Thyroid gland (tissue), 4 donors: ENCODE measurements around the gene FUT3. TPM values are rescaled to one million over a fixed set of nuclear protein-coding genes. Genes with fewer than 3 reads are reported as not detected.

Experiments
- DNase-seq, 2 donors: peaks; one replicate each; pipeline ENCODE4 v3.0.0-alpha.2; 2019
- H3K27ac ChIP-seq, 3 donors: fragments of 200-600 bp; sonication (generic); 1 replicate in 2 of 3; 2 replicates in 1 of 3; pipeline ENCODE4 v1.5.1; 2016 to 2019; ENCODE audit warnings: mild to moderate bottlenecking in 1 of 3, moderate library complexity in 1 of 3
- H3K27me3 ChIP-seq: fragments of 200-600 bp; sonication (generic); one replicate; pipeline ENCODE4 v1.5.1; 2019
- H3K36me3 ChIP-seq, 2 donors: fragments of 200-600 bp; sonication (generic); one replicate each; pipeline ENCODE4 v1.5.1; 2016 to 2019
- H3K4me1 ChIP-seq, 2 donors: fragments of 200-600 bp; sonication (generic); one replicate each; pipeline ENCODE4 v1.5.1; 2017 to 2019
- H3K4me3 ChIP-seq, 3 donors: fragments of 200-600 bp; sonication (generic); replicated peaks in 1 of 3; 1 replicate in 2 of 3; 2 replicates in 1 of 3; pipeline ENCODE4 v1.5.1; 2016; ENCODE audit warnings: mild to moderate bottlenecking in 1 of 3
- H3K9me3 ChIP-seq: fragments of 200-600 bp; sonication (generic); one replicate; pipeline ENCODE4 v1.5.1; 2017
- POLR2A ChIP-seq, 2 donors: fragments of 450-650 bp; IDR thresholded peaks; one replicate each; pipeline ENCODE4 v1.6.1; 2017; ENCODE audit warnings: antibody characterized with exemption in 2 of 2, mild to moderate bottlenecking in 2 of 2, moderate library complexity in 1 of 2
- WGBS, 2 donors: methylation state at CpG; one replicate each; pipeline ENCODE4 v1.1.5; 2017; 5-methylcytosine and 5-hydroxymethylcytosine counted together
- intact Hi-C: fragments of 100-400 bp; cut with DNase I; formaldehyde crosslinking; loops from one replicate; pipeline ENCODE4 v1.15.1; 2023
- total RNA-seq, 4 donors: library from RNA; depleted of rRNA; stranded (reverse); fragments of >200 nt; gene quantifications; one replicate each; pipeline ENCODE4 v1.2.3, GENCODE V29; 2016
- TF ChIP-seq, protein P1 (sequence below), 6 experiments: fragments of 200-600 bp in 3 of 6; fragments of 450-650 bp in 3 of 6; sonication (generic) in 3 of 6; IDR thresholded peaks; one replicate each; pipeline ENCODE4 v1.5.1; 2016 to 2019; ENCODE audit warnings: antibody characterized with exemption in 6 of 6, mild to moderate bottlenecking in 2 of 6, inconsistent platforms in 1 of 6, moderate library complexity in 1 of 6

Gene FUT3
- total RNA-seq, 4 donors from 2014 or later: 0.13 TPM; not detected in 3

DNA sequence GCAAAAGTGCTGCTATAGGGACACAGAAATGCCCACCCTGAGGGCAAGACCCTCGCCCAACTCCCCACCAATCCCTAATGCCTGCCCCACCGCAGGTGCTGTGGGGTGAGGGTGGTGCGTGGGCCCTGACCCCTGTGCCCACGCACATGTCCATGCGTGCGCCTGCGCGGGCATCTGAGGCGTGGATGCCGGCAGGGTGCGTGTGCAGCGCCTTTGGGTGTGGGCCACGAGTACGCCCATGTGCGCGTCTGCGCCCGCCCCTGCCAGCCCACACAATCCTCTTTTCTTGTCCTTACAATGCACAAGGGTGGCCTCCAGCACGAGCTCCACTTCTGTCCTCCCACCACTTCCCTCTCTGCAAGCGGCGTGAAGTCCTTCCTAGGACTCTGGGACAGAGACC is 26.1 kb downstream of the FUT3 start:
- H3K4me3 ChIP-seq: no peak overlapping the region
- H3K27ac ChIP-seq: no peak overlapping the region
- H3K27me3 ChIP-seq: no peaks in the 10 kb centered on the region
- H3K36me3 ChIP-seq: no peaks in the 10 kb centered on the region
- TF ChIP-seq, protein P1, sequence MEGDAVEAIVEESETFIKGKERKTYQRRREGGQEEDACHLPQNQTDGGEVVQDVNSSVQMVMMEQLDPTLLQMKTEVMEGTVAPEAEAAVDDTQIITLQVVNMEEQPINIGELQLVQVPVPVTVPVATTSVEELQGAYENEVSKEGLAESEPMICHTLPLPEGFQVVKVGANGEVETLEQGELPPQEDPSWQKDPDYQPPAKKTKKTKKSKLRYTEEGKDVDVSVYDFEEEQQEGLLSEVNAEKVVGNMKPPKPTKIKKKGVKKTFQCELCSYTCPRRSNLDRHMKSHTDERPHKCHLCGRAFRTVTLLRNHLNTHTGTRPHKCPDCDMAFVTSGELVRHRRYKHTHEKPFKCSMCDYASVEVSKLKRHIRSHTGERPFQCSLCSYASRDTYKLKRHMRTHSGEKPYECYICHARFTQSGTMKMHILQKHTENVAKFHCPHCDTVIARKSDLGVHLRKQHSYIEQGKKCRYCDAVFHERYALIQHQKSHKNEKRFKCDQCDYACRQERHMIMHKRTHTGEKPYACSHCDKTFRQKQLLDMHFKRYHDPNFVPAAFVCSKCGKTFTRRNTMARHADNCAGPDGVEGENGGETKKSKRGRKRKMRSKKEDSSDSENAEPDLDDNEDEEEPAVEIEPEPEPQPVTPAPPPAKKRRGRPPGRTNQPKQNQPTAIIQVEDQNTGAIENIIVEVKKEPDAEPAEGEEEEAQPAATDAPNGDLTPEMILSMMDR (IDR thresholded peaks at IDR 0.05): no peak
- TF ChIP-seq POLR2A (IDR thresholded peaks at IDR 0.05): no peak
- intact Hi-C loops: no loop called here
- H3K9me3 ChIP-seq: no peaks in the 10 kb centered on the region
- no peak for DNase-seq
- WGBS, 2 donors: 90 to 91% methylated on average over 21 of the region's 21 CpGs
- H3K4me1 ChIP-seq: peaks cover 5 to 33% of the 10 kb centered on the region in 2 donors

DNA sequence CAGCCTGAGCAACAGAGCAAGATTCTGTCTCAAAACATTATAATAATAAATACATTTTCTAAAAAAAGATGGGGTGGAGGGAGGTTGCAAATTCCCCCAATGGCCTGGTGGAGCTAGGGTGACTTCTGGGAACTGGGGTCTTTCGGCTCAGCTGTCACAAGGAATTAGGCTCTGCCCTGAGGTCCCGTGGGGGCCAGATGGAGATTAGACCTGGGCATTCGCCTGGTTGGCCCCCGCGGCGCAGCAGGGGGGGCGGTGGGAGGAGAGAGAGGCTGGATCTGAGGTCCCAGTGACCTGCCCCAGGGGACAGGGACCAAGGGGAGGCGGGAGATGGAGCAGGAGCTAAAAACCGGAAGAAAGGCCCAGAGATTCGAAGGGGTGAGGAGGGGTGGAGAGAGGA is 26.5 kb downstream of the FUT3 start:
- Histone ChIP-seq H3K4me1 (peaks cover 5 to 33% of the 10 kb centered on the region in 2 donors), H3K9me3 (no peaks in the 10 kb centered on the region), H3K27ac (no peak overlapping the region), H3K4me3 (no peak overlapping the region), H3K27me3 (no peaks in the 10 kb centered on the region), H3K36me3 (no peaks in the 10 kb centered on the region)
- no peak for TF ChIP-seq POLR2A (IDR thresholded peaks at IDR 0.05)
- TF ChIP-seq, protein P1 (IDR thresholded peaks at IDR 0.05): no peak
- intact Hi-C loops: no loop called here
- DNase-seq: no peak
- WGBS, 2 donors: 87 to 88% methylated on average over 10 of the region's 10 CpGs

DNA sequence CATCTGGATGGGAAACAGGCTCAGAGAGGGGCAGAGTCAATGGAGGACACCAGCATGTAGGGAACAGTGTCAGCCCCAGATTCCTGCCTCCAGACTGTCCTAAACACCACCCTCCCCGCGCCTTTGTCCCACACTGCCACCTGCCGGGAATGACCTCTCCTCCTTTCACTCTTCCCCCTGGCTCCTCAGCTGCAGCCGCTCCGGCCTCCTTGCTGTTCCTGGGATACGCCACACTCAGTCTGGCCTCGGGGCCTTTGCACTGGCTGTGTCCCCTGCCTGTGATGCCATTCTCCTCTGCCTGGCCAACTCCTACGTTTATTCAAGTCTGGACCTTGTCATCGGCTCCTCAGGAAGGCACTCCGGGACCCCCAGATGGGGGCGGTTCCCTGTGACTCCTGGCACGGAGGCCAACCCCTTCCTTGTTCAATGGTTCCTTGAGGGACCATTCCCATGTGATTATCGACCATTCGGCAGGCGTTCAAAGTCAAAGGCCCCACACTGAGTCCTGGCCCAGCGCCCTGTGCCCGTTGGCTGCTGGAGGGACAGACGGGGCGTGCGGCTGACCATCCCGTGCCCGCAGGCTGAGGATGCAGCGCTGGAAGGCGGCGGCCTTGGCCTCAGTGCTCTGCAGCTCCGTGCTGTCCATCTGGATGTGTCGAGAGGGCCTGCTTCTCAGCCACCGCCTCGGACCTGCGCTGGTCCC is 27.5 kb downstream of the FUT3 start:
- Histone ChIP-seq H3K27ac (no peak overlapping the region), H3K4me3 (no peak overlapping the region), H3K36me3 (no peaks in the 10 kb centered on the region), H3K9me3 (no peaks in the 10 kb centered on the region), H3K4me1 (peaks cover 5 to 23% of the 10 kb centered on the region in 2 donors), H3K27me3 (no peaks in the 10 kb centered on the region)
- TF ChIP-seq, protein P1 (IDR thresholded peaks at IDR 0.05): no peak
- TF ChIP-seq POLR2A (IDR thresholded peaks at IDR 0.05): no peak
- intact Hi-C loops: no loop called here
- 85% methylated on average over 25 to 29 of the region's 30 CpGs for WGBS, 2 donors
- DNase-seq: no peak

DNA sequence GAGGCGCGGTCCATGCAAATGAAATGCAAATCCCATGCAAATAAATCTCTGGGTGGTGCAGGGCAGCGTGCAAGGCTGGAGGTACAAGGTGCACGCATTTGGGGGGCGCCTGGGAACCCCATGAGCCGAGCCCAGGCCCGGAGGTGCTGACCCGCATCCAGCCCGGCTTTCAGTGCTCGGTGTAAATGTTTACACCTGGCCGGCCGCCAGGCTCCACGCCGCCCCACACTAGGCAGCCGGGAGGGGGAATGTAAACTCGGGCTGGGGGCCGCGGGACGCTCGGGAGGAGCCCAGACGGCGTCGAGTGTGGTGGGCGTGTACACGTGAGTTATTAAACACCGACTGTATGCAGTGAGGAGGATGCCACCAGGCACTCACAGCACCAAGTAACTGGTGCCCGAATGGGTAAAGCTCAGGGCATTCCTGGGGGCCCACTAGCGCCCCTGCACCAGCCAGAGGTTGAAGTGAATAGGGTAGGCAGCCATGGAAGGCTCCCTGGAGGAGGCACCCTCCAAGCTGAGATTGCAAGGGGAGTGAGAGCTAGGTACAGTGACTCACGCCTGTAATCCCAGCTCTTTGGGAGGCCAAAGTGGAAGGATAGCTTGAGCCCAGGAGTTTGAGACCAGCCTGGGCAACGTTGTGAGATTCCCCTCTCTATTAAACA is 28.9 kb downstream of the FUT3 start:
- H3K4me3 ChIP-seq: no peak overlapping the region
- no peaks in the 10 kb centered on the region for H3K27me3 ChIP-seq
- no peak for DNase-seq
- H3K9me3 ChIP-seq: no peaks in the 10 kb centered on the region
- no peak overlapping the region for H3K27ac ChIP-seq
- WGBS, 2 donors: 40 to 51% methylated on average over 14 to 30 of the region's 30 CpGs
- intact Hi-C loops: no loop called here
- H3K36me3 ChIP-seq: no peaks in the 10 kb centered on the region
- peaks cover 0 to 17% of the 10 kb centered on the region in 2 donors for H3K4me1 ChIP-seq
- TF ChIP-seq, protein P1 (IDR thresholded peaks at IDR 0.05): no peak
- TF ChIP-seq POLR2A (IDR thresholded peaks at IDR 0.05): no peak

DNA sequence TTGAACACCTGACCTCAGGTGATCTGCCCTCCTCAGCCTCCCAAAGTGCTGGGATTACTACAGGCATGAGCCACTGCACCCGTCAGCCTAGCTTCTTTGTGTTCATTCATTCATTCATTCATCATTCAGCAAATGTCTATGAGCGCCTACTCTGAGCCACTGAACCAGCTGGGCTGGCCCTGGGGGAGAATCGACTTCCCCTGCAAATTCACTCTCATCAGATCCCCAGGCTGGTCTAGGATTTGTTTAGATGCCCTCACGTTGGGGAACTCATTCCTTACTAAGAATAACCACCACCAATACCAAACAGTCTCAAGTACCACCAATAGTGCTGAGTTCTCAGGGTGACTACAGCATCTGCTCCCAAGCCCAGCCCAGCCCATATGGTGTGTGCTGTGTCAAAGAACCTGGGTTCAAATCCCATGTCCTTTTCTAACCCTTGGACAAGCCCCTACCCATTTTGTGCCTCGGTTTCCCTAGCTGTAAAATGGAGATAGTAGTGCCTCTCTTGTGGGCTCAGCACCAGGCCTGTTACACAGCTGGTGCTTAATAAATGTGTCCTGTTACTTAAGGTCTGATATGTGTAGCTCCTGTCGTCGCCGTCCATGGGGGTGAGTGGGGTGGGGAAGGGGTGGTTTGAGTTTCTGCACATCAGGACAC is 29.6 kb downstream of the FUT3 start:
- DNase-seq: no peak
- 62 to 65% methylated on average over 8 of the region's 8 CpGs for WGBS, 2 donors
- H3K27ac ChIP-seq: no peak overlapping the region
- H3K27me3 ChIP-seq: no peaks in the 10 kb centered on the region
- H3K36me3 ChIP-seq: no peaks in the 10 kb centered on the region
- intact Hi-C loops: no loop called here
- H3K9me3 ChIP-seq: no peaks in the 10 kb centered on the region
- TF ChIP-seq, protein P1 (IDR thresholded peaks at IDR 0.05): no peak
- no peak for TF ChIP-seq POLR2A (IDR thresholded peaks at IDR 0.05)
- H3K4me1 ChIP-seq: peaks cover 0 to 10% of the 10 kb centered on the region in 2 donors
- no peak overlapping the region for H3K4me3 ChIP-seq
